Measurements from ENCODE around the gene DDX18.

DDX18 gene

DNA sequence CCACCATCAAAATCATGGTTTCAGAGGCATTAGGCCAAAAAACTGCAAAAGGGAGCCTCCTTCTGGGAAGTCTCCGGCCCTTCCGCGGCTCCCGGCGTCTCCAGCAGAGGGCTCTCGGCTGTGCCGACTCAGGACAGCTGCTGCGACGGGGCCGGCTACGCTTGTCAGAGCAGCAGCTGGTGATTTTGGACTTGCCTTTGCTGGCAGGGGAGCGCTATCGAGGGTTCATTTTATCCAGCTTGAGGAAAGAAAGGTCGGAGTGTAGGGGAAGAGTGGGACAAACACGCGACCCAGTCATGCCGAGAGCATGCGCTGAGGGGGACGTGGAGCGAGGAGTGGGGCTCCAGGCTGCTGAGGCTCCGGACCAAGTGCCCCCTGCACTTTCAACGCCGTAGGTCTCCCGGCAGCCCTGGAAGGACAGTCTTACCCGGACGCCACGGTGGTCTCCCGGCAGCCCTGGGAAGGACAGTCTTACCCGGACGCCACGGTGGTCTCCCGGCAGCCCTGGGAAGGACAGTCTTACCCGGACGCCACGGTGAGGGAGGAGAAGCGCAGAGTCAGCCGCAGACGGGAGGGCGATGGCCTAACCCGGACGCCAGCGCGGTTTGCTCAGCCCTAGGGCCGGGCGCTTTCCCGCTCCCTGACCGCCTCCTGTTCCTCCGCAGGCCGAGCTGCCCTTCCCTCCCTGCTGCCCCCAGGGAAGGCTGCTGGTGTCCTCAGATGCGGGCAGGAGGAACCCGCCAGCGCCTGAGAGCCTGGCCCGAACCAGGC lies 21.7 kb downstream of the DDX18 start:
- peak; percentile 16 for DNase-seq

DNA sequence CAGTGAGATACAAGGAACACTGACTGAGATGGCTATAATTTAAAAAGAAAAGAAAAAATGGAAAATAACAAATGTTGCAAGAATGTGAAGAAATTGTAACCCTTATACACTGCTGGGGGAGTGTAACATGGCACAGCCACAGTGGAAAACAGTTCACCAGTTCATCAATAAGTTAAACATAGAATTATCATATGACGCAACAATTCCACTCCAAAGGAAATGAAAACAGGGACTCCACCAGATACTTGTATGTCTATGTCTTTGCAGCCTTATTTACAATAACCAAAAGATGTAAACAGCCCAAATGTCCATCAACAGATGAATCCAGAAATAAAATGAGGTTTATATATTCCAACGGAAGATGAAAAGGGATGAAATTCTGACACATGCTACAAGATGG lies 30.8 kb downstream of the DDX18 start:
- no peak for DNase-seq

DNA sequence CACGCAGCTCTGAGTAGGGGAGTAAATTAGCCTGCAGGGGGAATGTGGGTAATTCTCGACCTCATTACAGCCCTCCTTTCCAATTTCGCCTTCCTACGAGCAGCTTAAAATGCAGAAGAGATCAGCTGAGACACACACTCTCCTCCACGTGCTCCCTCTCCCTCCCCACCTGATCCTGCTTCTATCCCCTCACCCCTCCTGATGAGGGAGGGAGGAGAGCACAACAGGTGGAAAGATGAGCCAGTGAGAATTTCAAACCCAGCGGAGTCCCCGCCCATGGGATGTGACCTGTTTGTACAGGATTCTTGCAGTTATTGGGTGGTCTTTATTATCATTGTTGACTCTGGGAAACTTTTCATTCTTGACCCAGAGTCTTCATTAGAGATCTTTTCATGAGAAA lies 35.5 kb downstream of the DDX18 start:
- no peak for DNase-seq

DNA sequence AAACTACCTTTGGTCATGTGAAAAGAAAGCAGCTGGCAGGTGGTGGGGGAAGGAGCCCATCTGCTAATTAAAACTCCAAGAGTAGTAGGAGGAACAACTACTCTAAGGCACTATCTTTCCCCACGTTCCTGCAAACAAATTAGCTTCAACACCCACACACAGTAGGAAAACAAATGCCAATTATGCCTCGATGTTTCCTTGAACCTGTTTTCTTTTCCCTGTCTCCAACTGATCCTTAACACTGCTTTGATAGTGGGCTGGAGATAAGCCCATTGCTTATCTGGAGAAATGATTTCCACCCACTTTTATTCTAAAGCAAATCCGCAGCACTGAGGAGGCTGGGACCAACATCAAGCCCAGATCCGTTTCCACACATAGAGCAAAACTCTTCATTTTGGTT lies 36.0 kb downstream of the DDX18 start:
- DNase-seq = no peak

DNA sequence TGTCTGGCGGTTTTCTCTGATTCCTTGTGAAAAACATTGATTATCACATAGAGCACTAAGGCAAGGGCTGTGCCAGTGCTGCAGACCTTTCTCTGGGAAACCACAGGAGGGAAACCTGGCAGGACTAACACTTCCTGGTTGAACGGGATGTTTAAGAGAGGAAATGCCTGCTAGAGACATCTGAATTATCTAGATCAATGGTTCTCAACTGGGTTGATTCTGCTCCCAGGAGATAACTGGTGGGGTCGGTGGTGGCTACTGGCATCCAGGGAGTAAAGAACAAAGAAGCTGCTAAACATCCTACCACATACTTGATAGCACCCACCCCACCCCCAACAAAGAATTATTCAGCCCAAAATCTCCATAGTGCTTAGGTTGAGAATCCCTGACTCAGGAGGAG lies 37.5 kb downstream of the DDX18 start:
- no peak for DNase-seq

DNA sequence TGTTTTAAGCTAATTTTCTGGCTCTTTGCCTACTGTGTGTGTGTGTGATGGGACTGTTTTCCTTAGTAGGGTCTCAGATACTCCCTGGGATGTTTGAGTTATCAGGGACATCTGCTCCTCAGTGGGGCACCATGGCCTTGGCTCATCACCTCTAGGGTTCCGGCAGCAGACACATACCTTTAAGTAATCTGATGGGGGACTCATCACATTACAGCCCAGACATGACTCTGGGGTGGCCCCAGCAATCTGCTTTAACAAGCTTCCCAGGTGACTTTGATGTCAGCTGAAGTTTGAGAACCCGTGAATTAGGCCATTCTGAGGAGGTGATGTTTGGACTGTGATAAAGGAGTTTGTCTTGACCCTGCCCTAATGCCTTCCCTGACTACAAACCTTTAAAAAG lies 38.8 kb downstream of the DDX18 start:
- DNase-seq = no peak

DNA sequence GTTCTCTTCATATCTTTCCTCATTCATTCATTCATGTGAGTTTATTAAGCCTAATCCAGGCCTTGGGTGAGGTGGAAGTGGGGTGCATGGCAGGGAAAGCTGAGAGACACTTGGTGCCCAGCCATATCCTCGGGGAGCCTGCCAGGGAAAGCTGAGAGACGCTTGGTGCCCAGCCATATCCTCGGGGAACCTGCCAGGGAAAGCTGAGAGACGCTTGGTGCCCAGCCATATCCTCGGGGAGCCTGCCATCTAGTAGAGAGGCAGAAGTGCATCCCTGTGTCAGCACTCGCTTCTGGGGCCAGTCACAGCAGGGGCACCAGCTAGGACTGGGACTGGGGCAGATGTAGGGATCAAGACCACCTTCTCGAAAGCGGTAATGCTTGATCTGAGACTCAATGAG lies 39.4 kb downstream of the DDX18 start:
- no peak for DNase-seq

DNA sequence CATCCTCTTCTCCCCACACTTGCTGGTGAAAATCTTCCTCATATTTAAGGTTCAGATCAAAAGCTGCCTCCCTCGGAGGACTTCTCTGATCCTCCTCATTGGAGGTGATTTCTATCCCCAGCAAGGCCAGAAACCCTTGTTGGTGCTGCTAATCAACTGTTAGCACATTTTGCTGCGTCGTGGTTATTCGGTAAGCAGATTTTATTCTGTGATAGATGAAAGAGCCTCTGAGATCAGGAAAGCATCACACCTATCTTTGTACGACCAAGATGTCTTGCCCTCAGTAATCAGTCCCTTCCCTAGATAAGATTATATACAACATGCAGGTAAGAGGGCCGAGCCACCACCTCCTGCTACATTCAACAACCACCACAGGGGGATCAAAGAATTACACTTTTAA lies 40.1 kb downstream of the DDX18 start:
- DNase-seq = no peak

DNA sequence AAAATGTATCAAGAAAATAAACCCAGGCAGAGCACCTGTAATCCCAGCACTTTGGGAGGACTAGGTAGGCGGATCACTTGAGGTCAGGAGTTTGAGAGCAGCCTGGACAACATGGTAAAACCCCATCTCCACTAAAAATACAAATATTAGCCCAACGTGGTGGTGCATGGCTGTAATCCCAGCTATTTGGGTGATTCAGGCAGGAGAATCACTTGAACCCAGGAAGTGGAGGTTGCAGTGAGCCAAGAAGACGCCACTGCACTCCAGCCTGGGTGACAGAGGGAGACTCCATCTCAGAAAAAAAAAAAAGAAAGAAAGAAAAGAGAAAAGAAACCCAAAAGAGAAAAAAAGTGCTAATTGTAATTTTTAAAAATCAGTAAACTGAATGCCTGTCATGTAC lies 41.4 kb downstream of the DDX18 start:
- no peak for DNase-seq

DNA sequence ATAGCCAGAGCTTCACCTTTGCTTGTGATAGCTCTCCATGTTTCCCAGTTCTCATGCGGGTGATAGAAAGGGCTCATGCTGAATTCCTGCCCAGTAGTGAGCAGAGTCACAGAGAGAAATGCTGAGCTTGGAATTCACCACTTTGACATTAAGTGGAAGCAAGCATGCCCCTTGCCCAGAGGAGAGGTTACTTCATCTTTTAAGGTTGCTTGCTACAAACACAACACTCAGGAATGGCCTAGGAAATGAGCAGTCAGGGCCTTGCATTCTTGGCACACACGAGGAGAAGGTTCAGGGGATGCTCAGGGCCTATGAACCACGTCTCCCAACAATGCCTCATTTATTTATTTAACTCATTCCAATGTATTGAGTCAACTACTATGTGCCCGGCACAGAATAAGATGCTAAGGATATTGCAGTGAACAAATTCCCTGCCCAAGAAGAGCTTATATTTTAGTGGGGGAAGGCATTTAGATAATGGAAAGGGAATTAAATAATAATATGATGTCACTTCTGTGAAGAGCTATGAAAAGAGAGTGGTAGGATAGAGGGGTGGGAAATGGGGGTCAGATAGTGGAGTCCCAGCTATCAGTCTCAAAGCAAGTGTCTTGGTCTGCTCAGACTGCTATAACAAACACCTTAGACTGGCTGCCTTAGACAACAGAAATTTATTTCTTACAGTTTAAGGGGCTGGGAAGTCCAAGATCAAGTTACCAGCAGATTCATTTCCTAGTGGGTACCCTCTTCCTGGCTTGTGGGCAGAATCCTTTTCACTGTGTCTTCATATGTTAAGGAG lies 42.1 kb downstream of the DDX18 start:
- no peak for DNase-seq

DNA sequence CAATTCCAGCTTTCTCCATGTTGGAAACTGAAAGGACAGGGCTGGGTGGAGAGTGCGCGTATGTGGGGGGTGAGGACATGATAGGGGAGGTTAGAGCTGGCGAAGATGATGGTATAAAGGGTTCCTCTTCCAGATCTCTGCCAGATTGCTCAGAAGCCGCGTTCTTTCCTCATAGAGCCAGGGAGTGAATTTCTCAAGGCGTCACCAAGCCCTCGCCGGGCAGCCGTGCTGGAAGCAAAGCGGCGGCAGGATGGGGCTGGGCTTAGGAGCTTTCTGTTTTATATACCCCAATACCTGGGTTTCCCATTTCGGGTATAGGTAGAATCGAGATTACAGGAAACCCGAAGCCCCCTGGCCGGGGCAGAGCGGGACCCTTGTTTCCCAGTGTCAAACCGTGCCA lies 43.8 kb downstream of the DDX18 start:
- DNase-seq = no peak

DNA sequence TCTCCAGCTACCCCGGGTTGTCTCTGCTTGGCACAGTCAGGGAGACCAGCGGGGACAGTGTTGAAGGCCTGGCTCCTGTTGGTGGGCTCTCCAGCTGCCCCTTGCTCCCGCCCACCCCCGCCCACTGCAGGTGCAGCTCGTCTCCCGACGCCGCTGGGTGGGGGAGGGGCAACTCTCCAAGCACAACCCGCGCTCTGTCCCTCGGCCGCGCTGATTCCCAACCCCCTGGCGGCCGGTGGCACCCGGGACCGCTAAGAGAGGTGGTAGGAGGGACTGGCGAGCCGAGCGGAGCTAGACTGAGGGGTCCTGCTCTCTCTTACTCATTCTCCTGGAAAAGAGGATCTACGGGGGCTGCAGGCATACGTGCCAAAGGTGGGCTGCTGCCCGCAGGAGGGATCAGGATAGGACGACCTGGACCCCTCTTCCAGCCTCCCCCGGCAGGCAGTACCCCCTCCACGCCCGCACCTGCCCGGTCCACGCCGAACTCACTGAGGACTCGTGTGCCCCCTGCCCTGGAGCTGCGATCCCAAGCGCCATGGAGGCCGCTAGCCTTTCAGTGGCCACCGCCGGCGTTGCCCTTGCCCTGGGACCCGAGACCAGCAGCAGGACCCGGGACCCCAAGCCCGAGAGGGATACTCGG lies 44.5 kb downstream of the DDX18 start:
- no peak for DNase-seq

DNA sequence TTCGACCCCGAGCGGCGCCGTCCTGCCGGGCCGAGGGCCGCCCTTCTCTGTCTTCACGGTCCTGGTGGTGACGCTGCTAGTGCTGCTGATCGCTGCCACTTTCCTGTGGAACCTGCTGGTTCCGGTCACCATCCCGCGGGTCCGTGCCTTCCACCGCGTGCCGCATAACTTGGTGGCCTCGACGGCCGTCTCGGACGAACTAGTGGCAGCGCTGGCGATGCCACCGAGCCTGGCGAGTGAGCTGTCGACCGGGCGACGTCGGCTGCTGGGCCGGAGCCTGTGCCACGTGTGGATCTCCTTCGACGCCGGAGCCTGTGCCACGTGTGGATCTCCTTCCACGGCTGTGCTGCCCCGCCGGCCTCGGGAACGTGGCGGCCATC lies 45.0 kb downstream of the DDX18 start:
- no peak for DNase-seq

DNA sequence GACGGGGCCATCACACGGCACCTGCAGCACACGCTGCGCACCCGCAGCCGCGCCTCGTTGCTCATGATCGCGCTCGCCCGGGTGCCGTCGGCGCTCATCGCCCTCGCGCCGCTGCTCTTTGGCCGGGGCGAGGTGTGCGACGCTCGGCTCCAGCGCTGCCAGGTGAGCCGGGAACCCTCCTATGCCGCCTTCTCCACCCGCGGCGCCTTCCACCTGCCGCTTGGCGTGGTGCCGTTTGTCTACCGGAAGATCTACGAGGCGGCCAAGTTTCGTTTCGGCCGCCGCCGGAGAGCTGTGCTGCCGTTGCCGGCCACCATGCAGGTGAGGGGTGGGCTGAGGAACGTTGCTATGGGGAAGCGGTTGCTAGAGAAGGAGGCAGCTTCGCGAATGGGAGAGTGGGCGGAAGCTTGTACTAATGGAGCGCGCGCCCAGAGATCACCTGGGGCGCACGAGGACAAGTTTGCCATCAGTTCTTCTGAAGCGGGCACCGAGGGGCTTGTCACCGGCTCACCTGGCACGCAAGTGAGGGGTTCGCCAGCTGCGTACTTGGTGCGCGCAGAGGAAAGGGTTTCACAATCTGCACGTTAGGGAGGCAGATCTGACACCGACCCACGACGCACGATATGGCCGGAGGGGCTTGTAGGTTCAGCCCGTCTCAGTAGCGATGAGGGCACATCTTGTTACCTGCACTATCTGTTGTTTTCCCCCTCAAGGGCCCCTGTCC lies 45.6 kb downstream of the DDX18 start:
- no peak for DNase-seq

DNA sequence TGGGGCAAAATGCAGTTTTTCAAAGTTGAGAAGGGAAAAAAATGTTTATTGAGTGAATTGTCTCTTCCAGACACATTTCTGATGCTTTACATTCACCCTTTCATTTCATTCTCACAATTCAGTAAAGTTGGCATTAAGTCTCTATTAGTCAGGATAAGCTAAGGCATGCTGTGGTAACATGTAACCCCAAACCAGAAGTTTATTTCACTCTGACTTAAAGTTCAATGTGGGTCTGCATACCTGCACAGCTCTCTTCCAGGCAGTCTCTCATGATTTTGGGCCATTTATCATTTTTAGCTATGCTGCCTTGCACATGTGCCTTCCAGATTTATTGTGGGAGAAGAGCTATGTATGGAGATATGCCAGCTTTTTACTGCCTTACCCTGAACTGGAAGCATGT lies 48.0 kb downstream of the DDX18 start:
- no peak for DNase-seq

DNA sequence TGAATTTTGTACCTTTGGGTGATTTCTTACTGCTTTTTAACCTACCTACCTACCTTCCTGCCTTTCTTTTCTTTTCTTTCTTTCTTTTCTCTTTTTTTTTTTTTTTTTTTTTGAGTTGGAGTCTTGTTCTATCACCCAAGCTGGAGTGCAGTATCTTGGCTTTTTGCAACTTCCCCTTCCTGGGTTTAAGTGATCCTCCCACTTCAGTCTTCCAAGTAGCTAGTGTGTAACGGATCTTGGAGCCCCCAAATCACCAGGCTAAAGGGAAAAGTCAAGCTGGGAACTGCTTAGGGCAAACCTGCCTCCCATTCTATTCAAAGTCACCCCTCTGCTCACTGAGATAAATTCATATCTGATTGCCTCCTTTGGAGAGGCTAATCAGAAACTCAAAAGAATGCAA lies 61.3 kb downstream of the DDX18 start:
- no peak for DNase-seq

DNA sequence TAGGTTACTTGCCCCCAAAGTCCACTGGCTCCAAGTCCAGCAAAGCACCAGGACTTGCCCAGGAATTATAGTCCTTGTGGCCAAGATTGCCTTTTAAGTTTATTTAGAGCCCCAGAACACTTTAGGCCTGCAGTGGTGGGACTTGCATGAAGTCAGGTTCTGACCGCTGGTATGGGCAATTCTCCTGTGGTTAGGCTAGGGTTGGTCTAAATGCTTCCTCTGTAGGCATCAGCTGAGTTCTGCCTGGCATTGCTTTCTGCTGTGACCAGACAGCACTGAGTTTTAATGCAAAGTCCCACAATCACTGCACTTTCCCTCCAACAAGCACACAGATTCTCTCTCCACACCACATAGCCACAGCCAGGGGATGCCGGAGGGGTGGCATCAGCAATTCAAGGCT lies 64.5 kb downstream of the DDX18 start:
- no peak for DNase-seq

Measured in effector CD8-positive, alpha-beta T cell (primary cell).